ENCODE measurements around the gene LPP.

The LPP gene

GRCh38 chr3:188527389-188527788 lies 373.4 kb downstream of the LPP start:
- DNase-seq (ENCODE audit: low read depth), result no peak
- in situ Hi-C loops (cut with HindIII; ENCODE audit: low sequenced_read_pairs), result no loop called here
- no peak overlapping the region for H3K4me3 ChIP-seq (ENCODE audit: low read depth, low read length)
- TF ChIP-seq CTCF (IDR thresholded peaks at IDR 0.05; ENCODE audit: low read depth, low read length, missing control alignments), result no peak

GRCh38 chr3:188528396-188528795 lies 374.4 kb downstream of the LPP start:
- TF ChIP-seq CTCF (IDR thresholded peaks at IDR 0.05; ENCODE audit: low read depth, low read length, missing control alignments), result no peak
- no peak overlapping the region for H3K4me3 ChIP-seq (ENCODE audit: low read depth, low read length)
- no peak for DNase-seq (ENCODE audit: low read depth)
- in situ Hi-C loops (cut with HindIII; ENCODE audit: low sequenced_read_pairs), result no loop called here

GRCh38 chr3:188529228-188529627 lies 375.3 kb downstream of the LPP start:
- no peak for DNase-seq (ENCODE audit: low read depth)
- in situ Hi-C loops (cut with HindIII; ENCODE audit: low sequenced_read_pairs), result no loop called here
- TF ChIP-seq CTCF (IDR thresholded peaks at IDR 0.05; ENCODE audit: low read depth, low read length, missing control alignments), result no peak
- no peak overlapping the region for H3K4me3 ChIP-seq (ENCODE audit: low read depth, low read length)

- DNase-seq (ENCODE audit: low read depth), result no peak
- no peak for TF ChIP-seq CTCF (IDR thresholded peaks at IDR 0.05; ENCODE audit: low read depth, low read length, missing control alignments)
- in situ Hi-C loops (cut with HindIII; ENCODE audit: low sequenced_read_pairs), result no loop called here
Measured at GRCh38 chr3:188530226-188530625, 376.3 kb downstream of the LPP start.

GRCh38 chr3:188531210-188531609 lies 377.3 kb downstream of the LPP start:
- no peak overlapping the region for H3K4me3 ChIP-seq (ENCODE audit: low read depth, low read length)
- no peak for TF ChIP-seq CTCF (IDR thresholded peaks at IDR 0.05; ENCODE audit: low read depth, low read length, missing control alignments)
- in situ Hi-C loops (cut with HindIII; ENCODE audit: low sequenced_read_pairs), result no loop called here
- peak; percentile 66 for DNase-seq (ENCODE audit: low read depth)

More at GRCh38 chr3:188530226-188530625, 376.3 kb downstream of the LPP start:
- H3K4me3 ChIP-seq (ENCODE audit: low read depth, low read length), result no peak overlapping the region

- in situ Hi-C loops (cut with HindIII; ENCODE audit: low sequenced_read_pairs), result no loop called here
- no peak for DNase-seq (ENCODE audit: low read depth)
- no peak overlapping the region for H3K4me3 ChIP-seq (ENCODE audit: low read depth, low read length)
- TF ChIP-seq CTCF (IDR thresholded peaks at IDR 0.05; ENCODE audit: low read depth, low read length, missing control alignments), result no peak
Measured at GRCh38 chr3:188533172-188533571, 379.2 kb downstream of the LPP start.
